Transverse colon (tissue), 4 donors: Measurements from ENCODE around the gene MMP24OS.

Source experiments
- EP300 ChIP-seq: sonication (generic); formaldehyde crosslinking; IDR thresholded peaks from one replicate; pipeline ENCODE4 v1.6.1; 2017; ENCODE audit warnings: antibody characterized with exemption, low read depth
- POLR2A ChIP-seq: fragments of 450-650 bp; IDR thresholded peaks from one replicate; pipeline ENCODE4 v1.6.1; 2016; ENCODE audit warnings: antibody characterized with exemption, mild to moderate bottlenecking, moderate library complexity
- POLR2AphosphoS5 ChIP-seq, 3 donors: sonication (generic); formaldehyde crosslinking; IDR thresholded peaks; one replicate each; pipeline ENCODE4 v1.6.1; 2016; ENCODE audit warnings: antibody characterized with exemption in 3 of 3
- TF ChIP-seq, protein P1 (sequence below), 5 experiments: fragments of 200-600 bp in 3 of 5; fragments of 450-650 bp in 2 of 5; sonication (generic) in 3 of 5; IDR thresholded peaks; 1 replicate in 2 of 5; 2 replicates in 3 of 5; pipeline ENCODE4 v1.5.1; 2016 to 2017; ENCODE audit warnings: antibody characterized with exemption in 5 of 5, inconsistent platforms in 3 of 5, mild to moderate bottlenecking in 2 of 5, moderate library complexity in 1 of 5

DNA sequence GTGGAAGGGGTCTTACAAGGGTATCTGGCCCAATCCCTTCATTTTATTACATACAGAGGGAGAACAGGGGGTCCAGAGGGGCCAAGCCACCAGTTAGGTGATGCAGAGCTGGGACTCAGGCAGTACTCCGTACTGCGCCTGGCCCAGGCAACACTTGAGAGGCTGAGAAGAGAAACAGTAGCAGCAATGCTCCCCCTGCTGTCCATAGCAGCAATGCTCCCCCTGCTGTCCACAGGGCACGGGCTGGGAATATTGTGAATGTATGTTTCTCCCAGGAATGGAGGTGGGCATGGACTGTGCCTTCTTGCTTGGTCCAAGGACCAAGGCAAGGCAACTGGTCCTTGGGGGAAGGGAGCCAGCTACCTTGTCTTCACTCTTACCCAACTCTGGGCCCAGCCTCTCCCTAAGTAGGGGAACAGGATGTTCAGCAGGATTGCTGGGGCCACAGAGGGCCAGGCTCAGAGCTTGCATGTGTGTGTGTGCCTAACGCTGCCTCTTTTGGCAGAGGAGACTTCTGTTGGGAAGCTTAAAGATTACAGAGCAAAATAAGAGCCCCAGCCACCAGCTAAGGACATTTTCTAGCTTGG lies 29.1 kb upstream of the MMP24OS start:
- TF ChIP-seq, protein P1, sequence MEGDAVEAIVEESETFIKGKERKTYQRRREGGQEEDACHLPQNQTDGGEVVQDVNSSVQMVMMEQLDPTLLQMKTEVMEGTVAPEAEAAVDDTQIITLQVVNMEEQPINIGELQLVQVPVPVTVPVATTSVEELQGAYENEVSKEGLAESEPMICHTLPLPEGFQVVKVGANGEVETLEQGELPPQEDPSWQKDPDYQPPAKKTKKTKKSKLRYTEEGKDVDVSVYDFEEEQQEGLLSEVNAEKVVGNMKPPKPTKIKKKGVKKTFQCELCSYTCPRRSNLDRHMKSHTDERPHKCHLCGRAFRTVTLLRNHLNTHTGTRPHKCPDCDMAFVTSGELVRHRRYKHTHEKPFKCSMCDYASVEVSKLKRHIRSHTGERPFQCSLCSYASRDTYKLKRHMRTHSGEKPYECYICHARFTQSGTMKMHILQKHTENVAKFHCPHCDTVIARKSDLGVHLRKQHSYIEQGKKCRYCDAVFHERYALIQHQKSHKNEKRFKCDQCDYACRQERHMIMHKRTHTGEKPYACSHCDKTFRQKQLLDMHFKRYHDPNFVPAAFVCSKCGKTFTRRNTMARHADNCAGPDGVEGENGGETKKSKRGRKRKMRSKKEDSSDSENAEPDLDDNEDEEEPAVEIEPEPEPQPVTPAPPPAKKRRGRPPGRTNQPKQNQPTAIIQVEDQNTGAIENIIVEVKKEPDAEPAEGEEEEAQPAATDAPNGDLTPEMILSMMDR (IDR thresholded peaks at IDR 0.05), result peak; percentile 55 to 72 (median 67)
- TF ChIP-seq POLR2AphosphoS5 (IDR thresholded peaks at IDR 0.05) (no peak), POLR2A (no peak), EP300 (no peak)
